Astrocyte (in vitro differentiated cells and primary cell): ENCODE measurements around the gene RASGRF1.

Experiments used
- EZH2 ChIP-seq: IDR thresholded peaks from 2 replicates; pipeline ENCODE4 v1.6.1; 2012; ENCODE audit warnings: mild to moderate bottlenecking, low read length, inconsistent platforms; ENCODE audit not compliant: insufficient read depth
- TF ChIP-seq, protein P1 (sequence below): IDR thresholded peaks from 2 replicates; pipeline ENCODE4 v1.5.1; 2011; ENCODE audit warnings: low read depth, mild to moderate bottlenecking, inconsistent platforms, low read length, moderate library complexity; ENCODE audit not compliant: insufficient read depth

GRCh38 chr15:79023546-79023890 is 67.1 kb downstream of the RASGRF1 start:
- TF ChIP-seq EZH2: no peak
- TF ChIP-seq, protein P1, sequence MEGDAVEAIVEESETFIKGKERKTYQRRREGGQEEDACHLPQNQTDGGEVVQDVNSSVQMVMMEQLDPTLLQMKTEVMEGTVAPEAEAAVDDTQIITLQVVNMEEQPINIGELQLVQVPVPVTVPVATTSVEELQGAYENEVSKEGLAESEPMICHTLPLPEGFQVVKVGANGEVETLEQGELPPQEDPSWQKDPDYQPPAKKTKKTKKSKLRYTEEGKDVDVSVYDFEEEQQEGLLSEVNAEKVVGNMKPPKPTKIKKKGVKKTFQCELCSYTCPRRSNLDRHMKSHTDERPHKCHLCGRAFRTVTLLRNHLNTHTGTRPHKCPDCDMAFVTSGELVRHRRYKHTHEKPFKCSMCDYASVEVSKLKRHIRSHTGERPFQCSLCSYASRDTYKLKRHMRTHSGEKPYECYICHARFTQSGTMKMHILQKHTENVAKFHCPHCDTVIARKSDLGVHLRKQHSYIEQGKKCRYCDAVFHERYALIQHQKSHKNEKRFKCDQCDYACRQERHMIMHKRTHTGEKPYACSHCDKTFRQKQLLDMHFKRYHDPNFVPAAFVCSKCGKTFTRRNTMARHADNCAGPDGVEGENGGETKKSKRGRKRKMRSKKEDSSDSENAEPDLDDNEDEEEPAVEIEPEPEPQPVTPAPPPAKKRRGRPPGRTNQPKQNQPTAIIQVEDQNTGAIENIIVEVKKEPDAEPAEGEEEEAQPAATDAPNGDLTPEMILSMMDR: no peak
